NCI-H2107 treated with DMSO at 0.1 percent for 48 hours (cell line): ENCODE data around the gene TIPRL.
A peak's percentile ranks its signal among the peaks of the same experiment; 100 is the strongest.
"Not testable (repeated sequence)": the region's sequence is repeated elsewhere in the genome, so short reads cannot be mapped to it uniquely, and the experiment has no call there.

Experiments used
- DNase-seq: peaks from one replicate; lab custom pipeline; 2025; ENCODE audit not compliant: unreplicated experiment; lab: John Stamatoyannopoulos, UW

The TIPRL gene

GRCh38 chr1:168157638-168158037 lies 21.1 kb upstream of the TIPRL start:
- DNase-seq = no peak

GRCh38 chr1:168159251-168159650 lies 19.5 kb upstream of the TIPRL start:
- DNase-seq = no peak

- no peak for DNase-seq
These were observed 18.8 kb upstream of the TIPRL start for GRCh38 chr1:168159979-168160378.

- no peak for DNase-seq
These were observed 17.3 kb upstream of the TIPRL start for GRCh38 chr1:168161459-168161858.

GRCh38 chr1:168163670-168164069 lies 15.1 kb upstream of the TIPRL start:
- DNase-seq = no peak

GRCh38 chr1:168164771-168165170 lies 14.0 kb upstream of the TIPRL start:
- DNase-seq = no peak

- no peak for DNase-seq
These were observed 11.0 kb upstream of the TIPRL start for GRCh38 chr1:168167806-168168205.

- DNase-seq = no peak
These were observed 7.9 kb upstream of the TIPRL start for GRCh38 chr1:168170564-168171508.

GRCh38 chr1:168172250-168172915 lies 6.4 kb upstream of the TIPRL start:
- no peak for DNase-seq

GRCh38 chr1:168178227-168178637 lies 530 bp upstream of the TIPRL start:
- no peak for DNase-seq

GRCh38 chr1:168179438-168180147 lies 831 bp downstream of the TIPRL start:
- DNase-seq = peak; percentile 51

- DNase-seq = peak; percentile 51
These were observed 1.4 kb downstream of the TIPRL start for GRCh38 chr1:168180148-168180524.

- not testable (repeated sequence) for DNase-seq
These were observed 2.4 kb downstream of the TIPRL start for GRCh38 chr1:168181063-168181720.

GRCh38 chr1:168187177-168187576 lies 8.4 kb downstream of the TIPRL start:
- DNase-seq = no peak

GRCh38 chr1:168190403-168190802 lies 11.6 kb downstream of the TIPRL start:
- DNase-seq = no peak

- DNase-seq = no peak
These were observed 16.7 kb downstream of the TIPRL start for GRCh38 chr1:168195199-168196135.

- DNase-seq = no peak
These were observed 20.3 kb downstream of the TIPRL start for GRCh38 chr1:168199056-168199455.

- no peak for DNase-seq
These were observed 24.3 kb downstream of the TIPRL start for GRCh38 chr1:168202941-168203654.

- no peak for DNase-seq
These were observed 27.3 kb downstream of the TIPRL start for GRCh38 chr1:168206111-168206510.
